Testis (tissue), 3 donors: ENCODE measurements around the gene ADAMTSL1. TPM values are rescaled to one million over a fixed set of nuclear protein-coding genes. Genes with fewer than 3 reads are reported as not detected.

Experiments used
- DNase-seq: peaks from one replicate; pipeline ENCODE4 v3.0.0-alpha.2; 2019
- H3K27ac ChIP-seq, 2 donors: fragments of 200-600 bp; sonication (generic); one replicate each; pipeline ENCODE4 v1.5.1; 2019
- H3K27me3 ChIP-seq: fragments of 200-600 bp; sonication (generic); one replicate; pipeline ENCODE4 v1.5.1; 2019
- H3K36me3 ChIP-seq: fragments of 200-600 bp; sonication (generic); one replicate; pipeline ENCODE4 v1.5.1; 2017; ENCODE audit warnings: low read depth; ENCODE audit errors: missing control alignments
- H3K4me1 ChIP-seq: fragments of 200-600 bp; sonication (generic); one replicate; pipeline ENCODE4 v1.5.1; 2019
- H3K4me3 ChIP-seq, 2 donors: fragments of 200-600 bp; sonication (generic); one replicate each; pipeline ENCODE4 v1.5.1; 2017 to 2019
- H3K9me3 ChIP-seq: fragments of 200-600 bp; sonication (generic); one replicate; pipeline ENCODE4 v1.5.1; 2017
- POLR2A ChIP-seq: fragments of 450-650 bp; IDR thresholded peaks from one replicate; pipeline ENCODE4 v1.6.1; 2017; ENCODE audit warnings: antibody characterized with exemption, mild to moderate bottlenecking, moderate library complexity
- WGBS, 2 donors: methylation state at CpG; one replicate each; pipeline ENCODE4 v1.1.5; 2018; 5-methylcytosine and 5-hydroxymethylcytosine counted together
- intact Hi-C: fragments of 100-400 bp; cut with DNase I; formaldehyde crosslinking; loops from one replicate; pipeline ENCODE4 v1.15.1; 2023; ENCODE audit warnings: low total_unique reads
- polyA plus RNA-seq: library from polyadenylated mRNA; stranded (reverse); fragments of 350-450 nt; fragmentation: Illumina TruSeq; extraction: RNeasy Lipid Tissue Mini Kit (QIAGEN cat#74804); gene quantifications from one replicate; pipeline ENCODE4 v1.2.3, GENCODE V29; 2014; ENCODE audit warnings: low read depth, low replicate concordance; ENCODE audit not compliant: insufficient read depth
- total RNA-seq, 2 donors: library from RNA; depleted of rRNA; stranded (reverse); fragments of >200 nt; gene quantifications; one replicate each; pipeline ENCODE4 v1.2.3, GENCODE V29; 2016
- TF ChIP-seq, protein P1 (sequence below), 3 experiments: fragments of 450-650 bp in 2 of 3; fragments of 200-600 bp in 1 of 3; sonication (generic) in 1 of 3; IDR thresholded peaks; one replicate each; pipeline ENCODE4 v1.5.1; 2016 to 2019; ENCODE audit warnings: antibody characterized with exemption in 3 of 3, mild to moderate bottlenecking in 2 of 3, moderate library complexity in 1 of 3

Gene ADAMTSL1
- total and polyA plus RNA-seq, 3 donors from 2014 or later: 4.7 to 12.3 (median 6.7) TPM

DNA sequence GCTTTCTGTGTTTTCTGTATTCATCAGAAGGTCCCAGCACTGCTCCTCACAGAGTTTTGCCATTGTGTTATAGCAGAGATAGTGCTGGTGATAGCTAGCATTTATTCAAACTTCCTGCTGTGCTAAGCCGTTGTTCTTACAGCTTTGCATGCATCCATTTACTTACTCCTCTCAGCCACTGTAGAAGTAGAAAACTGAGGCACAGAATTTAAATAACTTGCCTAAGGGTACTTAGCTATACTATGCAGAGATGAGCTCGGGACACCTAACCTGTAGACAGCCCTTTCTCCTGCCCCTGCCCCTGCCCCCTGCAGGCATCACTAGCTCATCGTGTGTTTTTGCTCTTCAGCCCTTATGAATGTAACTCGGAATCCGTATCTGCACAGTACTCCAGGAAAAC is 331.4 kb downstream of the ADAMTSL1 start:
- Histone ChIP-seq H3K4me1 (no peaks in the 10 kb centered on the region), H3K4me3 (no peak overlapping the region), H3K36me3 (no peaks in the 10 kb centered on the region), H3K27ac (no peak overlapping the region), H3K9me3 (no peaks in the 10 kb centered on the region), H3K27me3 (no peaks in the 10 kb centered on the region)
- no peak for DNase-seq
- WGBS, 2 donors: 88 to 92% methylated on average over 5 of the region's 5 CpGs
- TF ChIP-seq POLR2A: no peak
- TF ChIP-seq, protein P1, sequence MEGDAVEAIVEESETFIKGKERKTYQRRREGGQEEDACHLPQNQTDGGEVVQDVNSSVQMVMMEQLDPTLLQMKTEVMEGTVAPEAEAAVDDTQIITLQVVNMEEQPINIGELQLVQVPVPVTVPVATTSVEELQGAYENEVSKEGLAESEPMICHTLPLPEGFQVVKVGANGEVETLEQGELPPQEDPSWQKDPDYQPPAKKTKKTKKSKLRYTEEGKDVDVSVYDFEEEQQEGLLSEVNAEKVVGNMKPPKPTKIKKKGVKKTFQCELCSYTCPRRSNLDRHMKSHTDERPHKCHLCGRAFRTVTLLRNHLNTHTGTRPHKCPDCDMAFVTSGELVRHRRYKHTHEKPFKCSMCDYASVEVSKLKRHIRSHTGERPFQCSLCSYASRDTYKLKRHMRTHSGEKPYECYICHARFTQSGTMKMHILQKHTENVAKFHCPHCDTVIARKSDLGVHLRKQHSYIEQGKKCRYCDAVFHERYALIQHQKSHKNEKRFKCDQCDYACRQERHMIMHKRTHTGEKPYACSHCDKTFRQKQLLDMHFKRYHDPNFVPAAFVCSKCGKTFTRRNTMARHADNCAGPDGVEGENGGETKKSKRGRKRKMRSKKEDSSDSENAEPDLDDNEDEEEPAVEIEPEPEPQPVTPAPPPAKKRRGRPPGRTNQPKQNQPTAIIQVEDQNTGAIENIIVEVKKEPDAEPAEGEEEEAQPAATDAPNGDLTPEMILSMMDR (IDR thresholded peaks at IDR 0.05): no peak
- intact Hi-C loops: no loop called here

DNA sequence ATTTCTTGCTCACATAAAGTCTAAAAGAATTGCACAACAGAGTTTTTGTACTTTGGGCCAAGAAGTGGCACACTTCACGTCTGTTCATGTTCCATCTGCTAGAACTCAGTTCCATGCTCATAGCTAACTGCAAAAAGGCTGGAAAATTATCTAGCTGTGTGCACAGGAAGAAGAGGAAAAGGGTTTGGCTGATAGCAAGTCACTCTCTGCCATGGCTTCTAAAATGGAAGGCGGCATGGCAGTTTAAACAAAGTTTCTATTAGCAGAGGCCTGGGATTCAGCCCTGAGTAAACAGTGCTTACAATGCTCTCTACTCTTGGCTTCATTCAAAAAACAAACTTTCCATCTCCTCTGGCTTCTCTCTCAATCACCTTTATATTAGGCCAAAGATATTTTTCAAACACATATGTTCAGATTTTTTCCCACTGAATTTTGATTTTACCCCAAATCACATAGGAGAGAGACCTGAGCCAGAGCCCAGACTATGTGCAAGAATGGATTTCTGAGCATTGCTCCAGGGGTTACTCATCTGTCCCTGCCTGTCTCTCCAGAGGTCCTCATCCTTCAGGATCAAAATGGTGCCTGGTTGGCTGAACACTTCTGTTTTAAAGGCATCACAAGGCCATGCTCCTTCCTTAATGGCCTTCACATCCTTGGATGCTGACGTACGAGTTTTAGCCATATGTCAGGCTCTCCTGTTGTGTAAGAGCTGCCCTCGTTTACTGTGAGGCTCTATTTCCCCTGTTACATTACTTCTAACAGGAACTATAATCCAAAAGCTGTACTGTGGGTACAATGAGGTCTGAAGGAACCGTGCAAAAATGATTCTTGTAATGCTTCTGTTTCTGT is 332.5 kb downstream of the ADAMTSL1 start:
- intact Hi-C loops: no loop called here
- Histone ChIP-seq H3K27ac (no peak overlapping the region), H3K27me3 (no peaks in the 10 kb centered on the region), H3K4me1 (no peaks in the 10 kb centered on the region), H3K9me3 (no peaks in the 10 kb centered on the region), H3K4me3 (no peak overlapping the region), H3K36me3 (no peaks in the 10 kb centered on the region)
- WGBS, 2 donors: 61 to 68% methylated on average over 6 of the region's 6 CpGs
- TF ChIP-seq POLR2A: no peak
- TF ChIP-seq, protein P1 (IDR thresholded peaks at IDR 0.05): no peak
- DNase-seq: no peak

DNA sequence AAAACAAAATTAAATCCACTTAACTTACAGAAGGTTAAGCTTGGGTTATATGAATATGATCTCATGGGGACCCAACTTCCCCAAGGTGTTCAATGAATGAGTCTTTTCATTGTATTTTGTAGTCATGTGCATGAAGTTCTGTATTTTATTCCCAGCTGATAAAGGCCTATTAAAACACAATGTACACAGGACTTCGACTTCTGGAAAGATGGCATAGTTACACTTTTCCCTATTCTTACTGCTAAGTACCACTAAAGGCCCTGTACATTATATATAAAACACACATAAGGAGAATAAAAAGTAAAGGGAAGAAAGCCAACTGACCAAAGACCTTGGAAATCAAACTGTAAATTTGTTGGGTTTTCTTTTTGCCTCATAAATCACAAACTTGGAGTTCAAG is 336.6 kb downstream of the ADAMTSL1 start:
- Histone ChIP-seq H3K36me3 (no peaks in the 10 kb centered on the region), H3K9me3 (no peaks in the 10 kb centered on the region), H3K27ac (no peak overlapping the region), H3K4me3 (no peak overlapping the region), H3K4me1 (no peaks in the 10 kb centered on the region), H3K27me3 (no peaks in the 10 kb centered on the region)
- DNase-seq: no peak
- intact Hi-C loops: no loop called here
- TF ChIP-seq POLR2A: no peak
- TF ChIP-seq, protein P1 (IDR thresholded peaks at IDR 0.05): no peak
- 91 to 95% methylated on average over 1 of the region's 1 CpG for WGBS, 2 donors

DNA sequence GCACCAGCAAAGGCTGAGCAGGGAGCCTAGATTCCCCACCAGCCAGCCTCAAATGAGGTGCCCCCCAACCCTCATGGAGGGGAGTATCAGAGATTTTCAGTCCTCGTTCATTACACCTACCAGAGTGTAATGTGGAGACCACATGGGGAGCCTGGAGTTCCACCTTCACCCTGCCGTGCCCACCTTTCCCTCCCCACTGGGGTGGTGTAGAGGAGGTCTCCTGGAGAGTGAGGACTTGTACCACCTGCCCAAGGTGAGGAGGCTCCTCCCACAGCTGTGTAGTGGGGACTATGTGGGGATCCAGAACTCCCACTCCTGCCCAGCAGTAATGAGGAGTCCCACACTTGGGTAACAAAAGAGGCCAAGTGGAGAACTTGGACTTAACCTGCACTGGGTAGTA is 337.2 kb downstream of the ADAMTSL1 start:
- intact Hi-C loops: no loop called here
- Histone ChIP-seq H3K4me3 (no peak overlapping the region), H3K36me3 (no peaks in the 10 kb centered on the region), H3K4me1 (no peaks in the 10 kb centered on the region), H3K27me3 (no peaks in the 10 kb centered on the region), H3K27ac (no peak overlapping the region), H3K9me3 (no peaks in the 10 kb centered on the region)
- DNase-seq: no peak
- 75% methylated on average over 2 of the region's 2 CpGs; no CpG with 5 or more reads in 1 of the 2 donors for WGBS, 2 donors
- TF ChIP-seq, protein P1 (IDR thresholded peaks at IDR 0.05): no peak
- no peak for TF ChIP-seq POLR2A

DNA sequence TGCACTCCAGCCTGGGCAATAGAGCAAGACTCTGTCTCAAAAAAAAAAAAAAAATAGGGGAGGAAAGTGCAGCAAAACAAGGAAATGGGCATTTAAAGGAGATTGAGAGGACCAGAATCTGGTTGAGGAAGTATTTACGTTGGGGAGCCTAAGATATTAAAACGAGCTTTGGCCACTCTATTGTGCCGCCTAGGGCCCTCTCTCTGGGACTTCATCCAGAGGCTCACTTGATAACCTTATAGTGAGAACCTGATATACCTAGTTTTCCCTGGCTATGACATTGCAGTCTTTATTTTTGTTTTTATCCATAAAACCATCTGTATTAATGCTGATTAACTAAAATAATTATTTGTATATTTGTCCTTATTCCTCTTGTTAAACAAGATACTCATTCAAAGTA is 345.5 kb downstream of the ADAMTSL1 start:
- Histone ChIP-seq H3K27me3 (no peaks in the 10 kb centered on the region), H3K36me3 (no peaks in the 10 kb centered on the region), H3K4me1 (no peaks in the 10 kb centered on the region), H3K27ac (no peak overlapping the region), H3K9me3 (no peaks in the 10 kb centered on the region), H3K4me3 (no peak overlapping the region)
- no peak for DNase-seq
- intact Hi-C loops: no loop called here
- TF ChIP-seq POLR2A: no peak
- TF ChIP-seq, protein P1 (IDR thresholded peaks at IDR 0.05): no peak
- 79 to 80% methylated on average over 3 of the region's 3 CpGs for WGBS, 2 donors
